A673 (cell line): ENCODE measurements around the gene KDR. TPM values are rescaled to one million over a fixed set of nuclear protein-coding genes. Genes with fewer than 3 reads are reported as not detected.

Source experiments
- BruUV-seq: library from RNA; stranded (reverse); fragments of 400-500 nt; replicated peaks from 2 replicates; lab custom pipeline; 2021; lab: Mats Ljungman, UMichigan
- CTCF ChIA-PET: fragments of 300-600 bp; sonication (Branson Sonifier 250); formaldehyde crosslinking; loops from one replicate; lab custom pipeline; 2022; ENCODE audit warnings: antibody characterized with exemption; lab: Charles Lee
- POLR2A ChIA-PET: fragments of 300-600 bp; sonication (Branson Sonifier 250); formaldehyde crosslinking; loops from one replicate; lab custom pipeline; 2022; ENCODE audit warnings: antibody characterized with exemption; ENCODE audit not compliant: low non-redundant PET; lab: Charles Lee
- DNase-seq: peaks from one replicate; pipeline ENCODE4 v3.0.0-alpha.2; 2015; ENCODE audit warnings: low spot score
- H3K27ac ChIP-seq: fragments of 200-600 bp; sonication (generic); 2 replicates; pipeline ENCODE4 v1.5.1; 2016; ENCODE audit warnings: mixed run types, low read depth, mild to moderate bottlenecking, mixed read lengths, antibody characterized with exemption, low read length; ENCODE audit not compliant: poor library complexity, severe bottlenecking
- H3K27me3 ChIP-seq: fragments of 200-600 bp; sonication (generic); replicated peaks from 2 replicates; pipeline ENCODE4 v1.6.1; 2017; ENCODE audit warnings: mixed run types, low read depth, mild to moderate bottlenecking, mixed read lengths, antibody characterized with exemption, low read length; ENCODE audit not compliant: insufficient read depth, poor library complexity
- H3K36me3 ChIP-seq: fragments of 200-600 bp; sonication (generic); 2 replicates; pipeline ENCODE4 v1.6.1; 2016; ENCODE audit warnings: mixed run types, mild to moderate bottlenecking, mixed read lengths, antibody characterized with exemption, low read length; ENCODE audit not compliant: insufficient read depth, poor library complexity, severe bottlenecking
- H3K4me1 ChIP-seq: fragments of 200-600 bp; sonication (generic); 2 replicates; pipeline ENCODE4 v1.6.1; 2017; ENCODE audit warnings: mixed run types, mild to moderate bottlenecking, mixed read lengths, antibody characterized with exemption, low read length; ENCODE audit not compliant: insufficient read depth, poor library complexity, severe bottlenecking
- H3K4me3 ChIP-seq: fragments of 200-600 bp; sonication (generic); 2 replicates; pipeline ENCODE4 v1.5.1; 2016; ENCODE audit warnings: low read depth, mixed run types, mild to moderate bottlenecking, mixed read lengths, low read length; ENCODE audit not compliant: poor library complexity, severe bottlenecking
- H3K9me3 ChIP-seq: fragments of 200-600 bp; sonication (generic); 2 replicates; pipeline ENCODE4 v1.6.1; 2016; ENCODE audit warnings: mixed run types, low read depth, mild to moderate bottlenecking, mixed read lengths, antibody characterized with exemption, low read length; ENCODE audit not compliant: poor library complexity, severe bottlenecking
- EZH2 ChIP-seq: fragments of 200-600 bp; sonication (generic); IDR thresholded peaks from 2 replicates; pipeline ENCODE4 v1.6.1; 2017; ENCODE audit warnings: borderline replicate concordance, low read depth, mild to moderate bottlenecking, mixed read lengths, antibody characterized with exemption, low read length; ENCODE audit not compliant: poor library complexity, severe bottlenecking
- intact Hi-C: fragments of 100-400 bp; cut with micrococcal nuclease; formaldehyde crosslinking; loops from one replicate; pipeline ENCODE4 v1.10.0; 2022; ENCODE audit not compliant: unreplicated experiment
- total RNA-seq: library from RNA; stranded (reverse); gene quantifications from 2 replicates; pipeline ENCODE4 v1.2.3, GENCODE V29; 2021
- TF ChIP-seq, protein P1 (sequence below): fragments of 300-800, 200-600 bp; sonication (generic); conservative IDR thresholded peaks from 2 replicates; pipeline ENCODE4 v1.5.1; 2017; ENCODE audit warnings: low read depth, mild to moderate bottlenecking, antibody characterized with exemption, low read length, moderate library complexity, mixed read lengths

Gene KDR
- total RNA-seq, 1 experiment from 2014 or later, result 0.47 TPM

DNA sequence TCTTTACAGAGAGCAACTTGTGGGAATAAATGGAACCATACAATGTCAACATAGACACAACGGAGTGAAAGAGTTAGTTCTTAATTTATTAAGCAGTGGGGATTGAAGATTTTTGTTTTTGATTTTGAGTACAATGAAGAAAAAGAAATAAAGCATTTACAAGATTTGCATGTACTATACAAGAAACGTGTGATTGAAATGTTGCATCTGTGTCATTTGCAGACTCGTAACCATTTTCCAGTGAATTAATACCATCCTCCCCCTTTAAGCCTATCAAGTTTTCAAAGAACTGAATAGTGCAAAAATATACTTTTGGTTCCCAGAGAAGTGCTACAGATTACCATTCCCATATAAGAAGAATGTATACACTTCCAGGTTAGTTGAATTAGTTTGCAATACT lies 8.6 kb upstream of the KDR start:
- intact Hi-C loops, result no loop called here
- ChIA-PET POLR2A (no interaction called here), CTCF (no interaction called here)
- no peaks in the 10 kb centered on the region for H3K9me3 ChIP-seq
- H3K4me3 ChIP-seq, result no peak overlapping the region
- no peaks in the 10 kb centered on the region for H3K36me3 ChIP-seq
- no peak overlapping the region for H3K27ac ChIP-seq
- no peaks in the 10 kb centered on the region for H3K4me1 ChIP-seq
- TF ChIP-seq, protein P1, sequence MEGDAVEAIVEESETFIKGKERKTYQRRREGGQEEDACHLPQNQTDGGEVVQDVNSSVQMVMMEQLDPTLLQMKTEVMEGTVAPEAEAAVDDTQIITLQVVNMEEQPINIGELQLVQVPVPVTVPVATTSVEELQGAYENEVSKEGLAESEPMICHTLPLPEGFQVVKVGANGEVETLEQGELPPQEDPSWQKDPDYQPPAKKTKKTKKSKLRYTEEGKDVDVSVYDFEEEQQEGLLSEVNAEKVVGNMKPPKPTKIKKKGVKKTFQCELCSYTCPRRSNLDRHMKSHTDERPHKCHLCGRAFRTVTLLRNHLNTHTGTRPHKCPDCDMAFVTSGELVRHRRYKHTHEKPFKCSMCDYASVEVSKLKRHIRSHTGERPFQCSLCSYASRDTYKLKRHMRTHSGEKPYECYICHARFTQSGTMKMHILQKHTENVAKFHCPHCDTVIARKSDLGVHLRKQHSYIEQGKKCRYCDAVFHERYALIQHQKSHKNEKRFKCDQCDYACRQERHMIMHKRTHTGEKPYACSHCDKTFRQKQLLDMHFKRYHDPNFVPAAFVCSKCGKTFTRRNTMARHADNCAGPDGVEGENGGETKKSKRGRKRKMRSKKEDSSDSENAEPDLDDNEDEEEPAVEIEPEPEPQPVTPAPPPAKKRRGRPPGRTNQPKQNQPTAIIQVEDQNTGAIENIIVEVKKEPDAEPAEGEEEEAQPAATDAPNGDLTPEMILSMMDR, result no peak
- TF ChIP-seq EZH2, result no peak
- no TSS peak for BruUV-seq
- H3K27me3 ChIP-seq, result no peaks in the 10 kb centered on the region
- DNase-seq, result no peak

DNA sequence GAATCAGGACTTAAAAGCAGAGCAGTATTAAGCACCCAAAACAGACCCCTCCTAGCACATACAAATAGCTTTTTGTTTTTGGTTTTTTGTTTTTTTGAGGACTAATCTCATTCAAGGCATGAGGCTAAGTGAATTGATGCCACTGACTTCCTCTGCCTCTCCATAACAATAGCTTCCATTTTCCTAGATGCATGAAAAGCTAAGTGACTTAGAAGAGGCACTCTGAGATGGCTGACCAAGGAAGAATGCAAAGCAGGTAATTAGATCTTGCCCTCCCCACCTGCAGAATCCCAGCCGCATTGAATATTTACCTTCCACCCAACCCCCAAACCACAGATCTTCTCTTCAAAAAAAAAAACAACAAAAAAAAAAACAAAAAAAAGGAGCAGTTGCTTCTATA lies 7.4 kb upstream of the KDR start:
- no peak overlapping the region for H3K27ac ChIP-seq
- intact Hi-C loops, result no loop called here
- no TSS peak for BruUV-seq
- POLR2A ChIA-PET, result no interaction called here
- no peak for TF ChIP-seq EZH2
- TF ChIP-seq, protein P1, result no peak
- CTCF ChIA-PET, result no interaction called here
- DNase-seq, result no peak
- H3K36me3 ChIP-seq, result no peaks in the 10 kb centered on the region
- H3K4me1 ChIP-seq, result no peaks in the 10 kb centered on the region
- no peaks in the 10 kb centered on the region for H3K27me3 ChIP-seq
- no peaks in the 10 kb centered on the region for H3K9me3 ChIP-seq
- no peak overlapping the region for H3K4me3 ChIP-seq

DNA sequence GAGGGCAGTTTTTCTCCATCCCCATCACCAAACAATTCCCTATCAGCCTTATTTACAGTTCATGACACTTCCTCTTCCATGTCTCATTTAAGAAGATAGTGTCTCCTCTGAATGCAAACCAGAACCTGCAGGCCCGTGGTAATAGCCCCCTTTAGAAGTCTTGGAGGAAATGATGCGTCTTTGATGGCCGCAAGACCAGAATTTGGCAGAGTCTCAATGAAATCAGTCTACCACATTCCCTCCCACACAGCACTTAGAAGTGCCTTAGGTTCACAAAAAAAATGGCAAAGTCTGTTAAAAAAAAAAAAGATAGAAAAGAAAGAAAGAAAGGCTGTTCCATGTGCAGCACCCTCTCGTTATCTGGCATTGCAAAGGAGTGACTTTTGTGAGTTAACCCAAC lies 2.1 kb upstream of the KDR start:
- ChIA-PET CTCF (no interaction called here), POLR2A (no interaction called here)
- Histone ChIP-seq H3K36me3 (no peaks in the 10 kb centered on the region), H3K4me1 (no peaks in the 10 kb centered on the region), H3K27me3 (no peaks in the 10 kb centered on the region), H3K9me3 (no peaks in the 10 kb centered on the region), H3K27ac (no peak overlapping the region), H3K4me3 (no peak overlapping the region)
- intact Hi-C loops, result no loop called here
- no peak for DNase-seq
- no TSS peak for BruUV-seq
- TF ChIP-seq, protein P1, result no peak
- no peak for TF ChIP-seq EZH2
